HEK293 (cell line): ENCODE results near the gene KCNJ16.

Experiments
- CTCF ChIA-PET: fragments of 350-600 bp; formaldehyde crosslinking; extraction: SDS; loops from one replicate; lab custom pipeline; 2021; ENCODE audit warnings: antibody characterized with exemption; lab: Yijun Ruan, JAX
- POLR2A ChIA-PET: fragments of 300-600 bp; formaldehyde crosslinking; extraction: SDS; loops from one replicate; lab custom pipeline; 2020; ENCODE audit warnings: antibody characterized with exemption, inconsistent platforms; lab: Yijun Ruan, JAX
- H3K27ac ChIP-seq: fragments of 200-500 bp; sonication (Bioruptor generic); 2 replicates; pipeline ENCODE4 v1.5.1; 2014; ENCODE audit warnings: low read depth, low read length, control low read depth, inconsistent platforms; ENCODE audit errors: extremely low read depth
- H3K36me3 ChIP-seq, 2 experiments: fragments of 200-500 bp in 1 of 2; sonication (Bioruptor generic) in 1 of 2; 1 replicate in 1 of 2; 2 replicates in 1 of 2; pipeline ENCODE4 v1.5.1; 2014 to 2017; ENCODE audit warnings: inconsistent platforms in 2 of 2, low read length in 2 of 2; ENCODE audit not compliant: control insufficient read depth in 2 of 2, insufficient read depth in 1 of 2
- H3K4me1 ChIP-seq: fragments of 200-500 bp; sonication (Bioruptor generic); 2 replicates; pipeline ENCODE4 v1.5.1; 2014; ENCODE audit warnings: mild to moderate bottlenecking, low read length, inconsistent platforms; ENCODE audit not compliant: control insufficient read depth, insufficient read depth
- H3K4me3 ChIP-seq: 2 replicates; pipeline ENCODE4 v1.5.1; 2011; ENCODE audit warnings: low read depth, mild to moderate bottlenecking, control low read depth, low read length, moderate library complexity
- H3K9me3 ChIP-seq: fragments of 200-500 bp; sonication (Bioruptor generic); 2 replicates; pipeline ENCODE4 v1.5.1; 2014; ENCODE audit warnings: low read depth, low read length, inconsistent platforms; ENCODE audit not compliant: control insufficient read depth, insufficient read depth
- EGR2 ChIP-seq: fragments of 450-650 bp; formaldehyde crosslinking; IDR thresholded peaks from 2 replicates; pipeline ENCODE4 v1.5.1; 2016; ENCODE audit warnings: low read depth, missing biosample characterization, missing genetic modification characterization
- INSM2 ChIP-seq: fragments of 450-650 bp; formaldehyde crosslinking; IDR thresholded peaks from 2 replicates; pipeline ENCODE4 v1.5.1; 2016; ENCODE audit warnings: missing biosample characterization, missing genetic modification characterization
- KLF7 ChIP-seq: fragments of 450-650 bp; formaldehyde crosslinking; IDR thresholded peaks from 2 replicates; pipeline ENCODE4 v1.5.1; 2016; ENCODE audit warnings: missing biosample characterization, missing genetic modification characterization, borderline replicate concordance
- MEIS1 ChIP-seq: sonication (generic); formaldehyde crosslinking; IDR thresholded peaks from 2 replicates; pipeline ENCODE4 v1.8.1; 2022; ENCODE audit warnings: missing genetic modification reagents, mild to moderate bottlenecking, borderline replicate concordance
- MYNN ChIP-seq: fragments of 450-650 bp; formaldehyde crosslinking; IDR thresholded peaks from 2 replicates; pipeline ENCODE4 v1.5.1; 2016; ENCODE audit warnings: missing biosample characterization, missing genetic modification characterization, borderline replicate concordance
- OVOL3 ChIP-seq: fragments of 450-650 bp; formaldehyde crosslinking; IDR thresholded peaks from 2 replicates; pipeline ENCODE4 v1.5.1; 2016; ENCODE audit warnings: missing biosample characterization, missing genetic modification characterization
- PRDM10 ChIP-seq: fragments of 450-650 bp; formaldehyde crosslinking; IDR thresholded peaks from 2 replicates; pipeline ENCODE4 v1.5.1; 2016; ENCODE audit warnings: missing biosample characterization, missing genetic modification characterization
- ZBTB17 ChIP-seq: fragments of 450-650 bp; formaldehyde crosslinking; IDR thresholded peaks from 2 replicates; pipeline ENCODE4 v1.5.1; 2016; ENCODE audit warnings: missing biosample characterization, missing genetic modification characterization
- ZBTB21 ChIP-seq: fragments of 450-650 bp; formaldehyde crosslinking; IDR thresholded peaks from 2 replicates; pipeline ENCODE4 v1.5.1; 2017; ENCODE audit warnings: missing biosample characterization, missing genetic modification characterization
- ZFHX2 ChIP-seq: fragments of 450-650 bp; formaldehyde crosslinking; conservative IDR thresholded peaks from 2 replicates; pipeline ENCODE4 v1.5.1; 2016; ENCODE audit warnings: missing biosample characterization, missing genetic modification characterization
- ZFP37 ChIP-seq: fragments of 450-650 bp; formaldehyde crosslinking; IDR thresholded peaks from 2 replicates; pipeline ENCODE4 v1.5.1; 2016; ENCODE audit warnings: missing biosample characterization, missing genetic modification characterization
- ZNF2 ChIP-seq: fragments of 450-650 bp; formaldehyde crosslinking; IDR thresholded peaks from 2 replicates; pipeline ENCODE4 v1.5.1; 2016; ENCODE audit warnings: missing biosample characterization, missing genetic modification characterization
- ZNF335 ChIP-seq: fragments of 450-650 bp; formaldehyde crosslinking; conservative IDR thresholded peaks from 2 replicates; pipeline ENCODE4 v1.5.1; 2016; ENCODE audit warnings: missing biosample characterization, missing genetic modification characterization
- ZNF354C ChIP-seq: fragments of 450-650 bp; formaldehyde crosslinking; IDR thresholded peaks from 2 replicates; pipeline ENCODE4 v1.5.1; 2016; ENCODE audit warnings: missing biosample characterization, missing genetic modification characterization, low read depth, borderline replicate concordance
- ZNF398 ChIP-seq: fragments of 450-650 bp; formaldehyde crosslinking; IDR thresholded peaks from 2 replicates; pipeline ENCODE4 v1.5.1; 2017; ENCODE audit warnings: missing biosample characterization, missing genetic modification characterization
- ZNF416 ChIP-seq: fragments of 450-650 bp; formaldehyde crosslinking; IDR thresholded peaks from 2 replicates; pipeline ENCODE4 v1.5.1; 2016; ENCODE audit warnings: missing biosample characterization, missing genetic modification characterization
- ZNF48 ChIP-seq: fragments of 450-650 bp; formaldehyde crosslinking; IDR thresholded peaks from 2 replicates; pipeline ENCODE4 v1.5.1; 2016; ENCODE audit warnings: missing biosample characterization, missing genetic modification characterization
- ZNF629 ChIP-seq: fragments of 450-650 bp; formaldehyde crosslinking; IDR thresholded peaks from 2 replicates; pipeline ENCODE4 v1.5.1; 2017; ENCODE audit warnings: missing biosample characterization, missing genetic modification characterization
- ZNF660 ChIP-seq: fragments of 450-650 bp; IDR thresholded peaks from 2 replicates; pipeline ENCODE4 v1.5.1; 2018; ENCODE audit warnings: missing biosample characterization, mild to moderate bottlenecking, missing genetic modification characterization
- ZSCAN4 ChIP-seq: fragments of 450-650 bp; formaldehyde crosslinking; IDR thresholded peaks from 2 replicates; pipeline ENCODE4 v1.5.1; 2017; ENCODE audit warnings: missing biosample characterization, missing genetic modification characterization
- TF ChIP-seq, protein P1 (sequence below): fragments of 450-650 bp; formaldehyde crosslinking; IDR thresholded peaks from 2 replicates; pipeline ENCODE4 v1.5.1; 2016; ENCODE audit warnings: missing biosample characterization, missing genetic modification characterization, low read depth
- TF ChIP-seq, protein P2 (sequence below): fragments of 450-650 bp; formaldehyde crosslinking; IDR thresholded peaks from 2 replicates; pipeline ENCODE4 v1.5.1; 2016; ENCODE audit warnings: missing biosample characterization, missing genetic modification characterization
- TF ChIP-seq, protein P3 (sequence below): fragments of 450-650 bp; IDR thresholded peaks from 2 replicates; pipeline ENCODE4 v1.5.1; 2018; ENCODE audit warnings: missing biosample characterization, mild to moderate bottlenecking, missing genetic modification characterization

The KCNJ16 gene

GRCh38 chr17:70110443-70110880 lies 35.4 kb downstream of the KCNJ16 start:
- POLR2A ChIA-PET = interaction anchor here (0.9 kb wide), 1 partner anchor 57 kb away, joined by 3 read pairs; no protein-coding TSS in a partner anchor
- CTCF ChIA-PET = interaction anchor here (0.7 to 1.3 kb wide), 3 partner anchors 117 to 502 kb away, joined by 3 read pairs; no protein-coding TSS in a partner anchor
- Histone ChIP-seq H3K4me1 (no peaks in the 10 kb centered on the region), H3K4me3 (no peak overlapping the region), H3K36me3 (no peaks in the 10 kb centered on the region), H3K9me3 (no peaks in the 10 kb centered on the region), H3K27ac (no peak overlapping the region)
- peak; percentile 90 for TF ChIP-seq PRDM10
- TF ChIP-seq MEIS1 (CRISPR knock-in tag) = no peak
- TF ChIP-seq, protein P1, sequence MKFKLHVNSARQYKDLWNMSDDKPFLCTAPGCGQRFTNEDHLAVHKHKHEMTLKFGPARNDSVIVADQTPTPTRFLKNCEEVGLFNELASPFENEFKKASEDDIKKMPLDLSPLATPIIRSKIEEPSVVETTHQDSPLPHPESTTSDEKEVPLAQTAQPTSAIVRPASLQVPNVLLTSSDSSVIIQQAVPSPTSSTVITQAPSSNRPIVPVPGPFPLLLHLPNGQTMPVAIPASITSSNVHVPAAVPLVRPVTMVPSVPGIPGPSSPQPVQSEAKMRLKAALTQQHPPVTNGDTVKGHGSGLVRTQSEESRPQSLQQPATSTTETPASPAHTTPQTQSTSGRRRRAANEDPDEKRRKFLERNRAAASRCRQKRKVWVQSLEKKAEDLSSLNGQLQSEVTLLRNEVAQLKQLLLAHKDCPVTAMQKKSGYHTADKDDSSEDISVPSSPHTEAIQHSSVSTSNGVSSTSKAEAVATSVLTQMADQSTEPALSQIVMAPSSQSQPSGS = peak; percentile 42; the same call in 1 of the 2 replicates
- TF ChIP-seq KLF7 (tag by site-specific recombination) = no peak
- no peak for TF ChIP-seq OVOL3 (tag by site-specific recombination)
- TF ChIP-seq INSM2 = peak; percentile 44; the same call in 1 of the 2 replicates
- 0 out of 2 replicates have a peak, but pooled peaks have one; percentile 18 for TF ChIP-seq ZBTB17 (tag by site-specific recombination)
- peak; percentile 82 for TF ChIP-seq ZNF629
- TF ChIP-seq ZBTB21 (tag by site-specific recombination) = peak; percentile 65
- TF ChIP-seq, protein P2, sequence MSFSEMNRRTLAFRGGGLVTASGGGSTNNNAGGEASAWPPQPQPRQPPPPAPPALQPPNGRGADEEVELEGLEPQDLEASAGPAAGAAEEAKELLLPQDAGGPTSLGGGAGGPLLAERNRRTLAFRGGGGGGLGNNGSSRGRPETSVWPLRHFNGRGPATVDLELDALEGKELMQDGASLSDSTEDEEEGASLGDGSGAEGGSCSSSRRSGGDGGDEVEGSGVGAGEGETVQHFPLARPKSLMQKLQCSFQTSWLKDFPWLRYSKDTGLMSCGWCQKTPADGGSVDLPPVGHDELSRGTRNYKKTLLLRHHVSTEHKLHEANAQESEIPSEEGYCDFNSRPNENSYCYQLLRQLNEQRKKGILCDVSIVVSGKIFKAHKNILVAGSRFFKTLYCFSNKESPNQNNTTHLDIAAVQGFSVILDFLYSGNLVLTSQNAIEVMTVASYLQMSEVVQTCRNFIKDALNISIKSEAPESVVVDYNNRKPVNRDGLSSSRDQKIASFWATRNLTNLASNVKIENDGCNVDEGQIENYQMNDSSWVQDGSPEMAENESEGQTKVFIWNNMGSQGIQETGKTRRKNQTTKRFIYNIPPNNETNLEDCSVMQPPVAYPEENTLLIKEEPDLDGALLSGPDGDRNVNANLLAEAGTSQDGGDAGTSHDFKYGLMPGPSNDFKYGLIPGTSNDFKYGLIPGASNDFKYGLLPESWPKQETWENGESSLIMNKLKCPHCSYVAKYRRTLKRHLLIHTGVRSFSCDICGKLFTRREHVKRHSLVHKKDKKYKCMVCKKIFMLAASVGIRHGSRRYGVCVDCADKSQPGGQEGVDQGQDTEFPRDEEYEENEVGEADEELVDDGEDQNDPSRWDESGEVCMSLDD = no peak
- TF ChIP-seq ZNF354C (tag by site-specific recombination) = no peak
- peak; percentile 60 for TF ChIP-seq ZNF398 (tag by site-specific recombination)
- TF ChIP-seq ZSCAN4 = peak; percentile 48; the same call in 1 of the 2 replicates
- peak; percentile 65 for TF ChIP-seq EGR2 (tag by site-specific recombination)
- peak; percentile 77 for TF ChIP-seq ZNF660
- peak; percentile 90 for TF ChIP-seq ZFHX2
- TF ChIP-seq ZNF2 = no peak
- no peak for TF ChIP-seq ZNF48 (tag by site-specific recombination)
- 0 out of 2 replicates have a peak, but pooled peaks have one; percentile 19 for TF ChIP-seq MYNN
- no peak for TF ChIP-seq ZNF416 (tag by site-specific recombination)
- peak; percentile 49; the same call in 1 of the 2 replicates for TF ChIP-seq ZFP37 (tag by site-specific recombination)
- TF ChIP-seq, protein P3, sequence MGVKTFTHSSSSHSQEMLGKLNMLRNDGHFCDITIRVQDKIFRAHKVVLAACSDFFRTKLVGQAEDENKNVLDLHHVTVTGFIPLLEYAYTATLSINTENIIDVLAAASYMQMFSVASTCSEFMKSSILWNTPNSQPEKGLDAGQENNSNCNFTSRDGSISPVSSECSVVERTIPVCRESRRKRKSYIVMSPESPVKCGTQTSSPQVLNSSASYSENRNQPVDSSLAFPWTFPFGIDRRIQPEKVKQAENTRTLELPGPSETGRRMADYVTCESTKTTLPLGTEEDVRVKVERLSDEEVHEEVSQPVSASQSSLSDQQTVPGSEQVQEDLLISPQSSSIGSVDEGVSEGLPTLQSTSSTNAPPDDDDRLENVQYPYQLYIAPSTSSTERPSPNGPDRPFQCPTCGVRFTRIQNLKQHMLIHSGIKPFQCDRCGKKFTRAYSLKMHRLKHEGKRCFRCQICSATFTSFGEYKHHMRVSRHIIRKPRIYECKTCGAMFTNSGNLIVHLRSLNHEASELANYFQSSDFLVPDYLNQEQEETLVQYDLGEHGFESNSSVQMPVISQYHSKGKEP (tag by site-specific recombination) = no peak
- TF ChIP-seq ZNF335 (tag by site-specific recombination) = no peak
